SU-DHL-6 (cell line): ENCODE results near the gene SRGAP2B.
"Not testable (repeated sequence)": the region's sequence is repeated elsewhere in the genome, so short reads cannot be mapped to it uniquely, and the experiment has no call there.

Source experiments
- CTCF ChIP-seq: fragments of 200-600 bp; sonication (generic); IDR thresholded peaks from one replicate; pipeline ENCODE4 v1.5.1; 2017; ENCODE audit warnings: antibody characterized with exemption, mild to moderate bottlenecking, low read length, moderate library complexity; ENCODE audit not compliant: insufficient read depth, poor library complexity, severe bottlenecking
- EZH2phosphoT487 ChIP-seq: fragments of 200-600 bp; sonication (generic), shearing (Covaris generic); conservative IDR thresholded peaks from 2 replicates; pipeline ENCODE4 v1.6.1; 2018; ENCODE audit warnings: mild to moderate bottlenecking, antibody characterized with exemption, low read length, moderate library complexity, mixed read lengths

- TF ChIP-seq CTCF, EZH2phosphoT487: not testable (repeated sequence)
Measured at GRCh38 chr1:145077872-145078786, 17.0 kb downstream of the SRGAP2B start.
